ENCODE results near the gene FAF1.

FAF1 gene

GRCh38 chr1:50415235-50416149 lies 544.6 kb downstream of the FAF1 start:
- no peak for DNase-seq (ENCODE audit: low read depth)

DNA sequence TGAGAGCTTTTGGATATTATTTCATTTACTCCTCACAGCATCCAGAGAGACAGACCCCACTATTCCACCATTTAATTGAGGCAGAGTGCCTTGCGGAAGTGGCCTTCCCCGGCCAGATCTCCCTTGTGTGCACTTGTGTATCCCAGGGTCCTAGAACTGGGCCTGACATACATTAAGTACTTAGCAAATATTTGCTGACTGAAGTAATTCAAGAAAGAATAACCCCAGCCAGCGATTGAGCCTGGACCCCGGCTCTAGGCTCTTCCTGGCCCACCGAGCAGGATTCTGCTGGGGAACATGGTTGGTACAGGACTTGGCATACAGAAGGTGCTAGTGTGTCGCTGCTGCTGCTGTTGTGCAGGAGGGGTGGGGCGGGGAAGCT lies 545.2 kb downstream of the FAF1 start:
- DNase-seq (ENCODE audit: low read depth): no peak

DNA sequence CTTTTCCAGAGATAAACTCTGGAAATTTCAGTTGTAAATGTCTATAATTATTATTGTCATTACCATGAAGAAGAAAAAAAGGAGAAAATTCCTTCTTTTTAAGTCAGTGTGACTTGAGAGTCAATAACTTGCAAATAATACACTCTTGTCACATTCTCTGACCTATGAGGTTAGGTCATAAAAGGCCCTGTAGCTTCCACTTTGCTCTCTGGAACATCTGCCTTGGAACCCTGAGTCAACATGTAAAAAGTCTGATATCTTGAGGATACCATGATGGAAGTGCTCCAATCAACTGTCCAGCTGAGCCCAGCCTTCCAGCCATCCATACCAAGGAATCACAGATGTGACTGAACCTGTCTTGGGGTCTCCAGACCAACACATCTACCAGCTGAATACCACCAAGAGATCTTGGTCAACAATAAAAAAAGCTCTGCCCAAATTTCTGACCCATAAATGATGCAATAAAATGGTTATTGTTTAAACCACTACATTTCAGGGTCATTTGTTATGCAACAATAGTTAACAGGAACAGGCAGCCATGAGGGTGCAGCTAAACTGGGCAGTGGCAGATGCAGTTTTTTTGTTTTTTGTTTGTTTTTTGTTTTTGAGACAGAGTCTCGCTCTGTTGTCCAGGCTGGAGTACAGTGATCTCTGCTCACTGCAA lies 547.1 kb downstream of the FAF1 start:
- no peak for DNase-seq (ENCODE audit: low read depth)

- no peak for DNase-seq (ENCODE audit: low read depth)
These were observed 554.3 kb downstream of the FAF1 start for GRCh38 chr1:50405814-50406213.

DNA sequence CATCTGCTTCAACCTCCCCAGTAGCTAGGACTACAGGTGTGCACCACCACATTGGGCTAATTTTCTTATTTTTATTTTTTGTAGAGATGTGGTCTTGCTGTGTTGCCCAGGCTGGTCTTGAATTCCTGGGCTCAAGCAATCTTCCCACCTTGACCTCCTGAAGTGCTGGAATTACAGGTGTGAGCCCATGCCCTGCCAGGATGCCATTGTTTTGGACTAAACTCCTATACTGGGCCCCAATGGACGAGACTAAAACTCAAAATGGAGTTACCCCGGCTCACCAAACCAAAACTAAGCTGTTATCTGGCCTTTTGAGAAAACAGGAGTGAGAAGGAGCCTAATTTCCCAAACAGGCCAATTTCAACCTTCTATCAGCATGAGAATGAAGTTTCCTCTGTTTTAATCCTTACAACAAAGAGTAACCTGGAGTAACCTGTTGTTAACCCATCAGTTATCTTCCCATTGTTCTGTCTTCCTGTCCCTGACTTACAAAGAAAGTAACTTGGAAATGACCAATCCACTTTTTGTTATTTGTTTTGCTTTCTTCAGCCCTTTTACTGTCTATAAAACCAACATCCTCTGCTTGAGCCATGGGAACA lies 566.4 kb downstream of the FAF1 start:
- no peak for DNase-seq (ENCODE audit: low read depth)

All from EH (cell line).